OCI-LY7 (cell line): Measurements from ENCODE around the gene KCNAB2. TPM values are rescaled to one million over a fixed set of nuclear protein-coding genes. Genes with fewer than 3 reads are reported as not detected.

Experiments
- BruUV-seq: library from RNA; stranded (reverse); fragments of 400-500 nt; replicated peaks from 2 replicates; lab custom pipeline; 2021; lab: Mats Ljungman, UMichigan
- CTCF ChIA-PET: fragments of 300-600 bp; sonication (Branson Sonifier 250); formaldehyde crosslinking; loops from one replicate; lab custom pipeline; 2022; ENCODE audit warnings: antibody characterized with exemption; ENCODE audit not compliant: unreplicated experiment; lab: Charles Lee
- POLR2A ChIA-PET: fragments of 300-600 bp; sonication (Branson Sonifier 250); formaldehyde crosslinking; loops from one replicate; lab custom pipeline; 2022; ENCODE audit warnings: antibody characterized with exemption; lab: Charles Lee
- DNase-seq: peaks from one replicate; pipeline ENCODE4 v3.0.0-alpha.2; 2015; ENCODE audit warnings: low spot score
- H2AFZ ChIP-seq: fragments of 200-600 bp; sonication (generic), shearing (Covaris generic); 2 replicates; pipeline ENCODE4 v1.6.1; 2014; ENCODE audit warnings: mild to moderate bottlenecking, antibody characterized with exemption, low read length, moderate library complexity
- H3K27ac ChIP-seq: fragments of 200-600 bp; sonication (generic); 2 replicates; pipeline ENCODE4 v1.5.1; 2014; ENCODE audit warnings: mixed run types, low read depth, mild to moderate bottlenecking, moderate library complexity, low read length, inconsistent platforms; ENCODE audit not compliant: poor library complexity, severe bottlenecking
- H3K36me3 ChIP-seq: fragments of 200-600 bp; sonication (generic); 2 replicates; pipeline ENCODE4 v1.6.1; 2014; ENCODE audit warnings: mild to moderate bottlenecking, antibody characterized with exemption, low read length, moderate library complexity, mixed read lengths; ENCODE audit not compliant: insufficient read depth
- H3K4me1 ChIP-seq: fragments of 200-600 bp; sonication (generic); 2 replicates; pipeline ENCODE4 v1.5.1; 2014; ENCODE audit warnings: mild to moderate bottlenecking, low read length; ENCODE audit not compliant: insufficient read depth, poor library complexity, severe bottlenecking
- H3K4me2 ChIP-seq: fragments of 200-600 bp; sonication (generic); 2 replicates; pipeline ENCODE4 v1.6.1; 2014; ENCODE audit warnings: mild to moderate bottlenecking, low read length
- H3K4me3 ChIP-seq: fragments of 200-600 bp; sonication (generic); 2 replicates; pipeline ENCODE4 v1.5.1; 2014; ENCODE audit warnings: mild to moderate bottlenecking, low read depth, low read length; ENCODE audit not compliant: poor library complexity, severe bottlenecking
- H3K79me2 ChIP-seq: fragments of 200-600 bp; sonication (generic); 2 replicates; pipeline ENCODE4 v1.6.1; 2016; ENCODE audit warnings: low read depth, mild to moderate bottlenecking, low read length, moderate library complexity, mixed read lengths; ENCODE audit not compliant: insufficient read depth
- H3K9me2 ChIP-seq: fragments of 200-600 bp; sonication (generic); 2 replicates; pipeline ENCODE4 v1.6.1; 2016; ENCODE audit warnings: mild to moderate bottlenecking, low read length, mixed read lengths; ENCODE audit not compliant: insufficient read depth
- H3K9me3 ChIP-seq: fragments of 200-600 bp; sonication (generic); 2 replicates; pipeline ENCODE4 v1.6.1; 2014; ENCODE audit warnings: mild to moderate bottlenecking, mixed run types, low read length, mixed read lengths
- H4K20me1 ChIP-seq: fragments of 200-600 bp; sonication (generic); 2 replicates; pipeline ENCODE4 v1.6.1; 2014; ENCODE audit warnings: mild to moderate bottlenecking, antibody characterized with exemption, low read length, moderate library complexity, mixed read lengths; ENCODE audit not compliant: insufficient read depth
- EZH2phosphoT487 ChIP-seq: fragments of 200-600 bp; sonication (generic); IDR thresholded peaks from 2 replicates; pipeline ENCODE4 v1.6.1; 2018; ENCODE audit warnings: low read depth, borderline replicate concordance, mild to moderate bottlenecking, mixed run types, antibody characterized with exemption, low read length, moderate library complexity, mixed read lengths
- intact Hi-C: fragments of 100-400 bp; cut with micrococcal nuclease; formaldehyde crosslinking; loops from one replicate; pipeline ENCODE4 v1.10.0; 2022; ENCODE audit not compliant: unreplicated experiment
- total RNA-seq, 2 experiments: library from RNA; depleted of rRNA in 1 of 2; stranded (reverse); fragments of >200 nt in 1 of 2; shearing (Covaris generic) in 1 of 2; gene quantifications; 2 replicates each; pipeline ENCODE4 v1.2.3, GENCODE V29; 2014 to 2022
- TF ChIP-seq, protein P1 (sequence below): fragments of 200-600 bp; sonication (generic); conservative IDR thresholded peaks from 2 replicates; pipeline ENCODE4 v1.5.1; 2014; ENCODE audit warnings: mild to moderate bottlenecking, antibody characterized with exemption, low read length, moderate library complexity, mixed read lengths

Gene KCNAB2
- total RNA-seq, 2 experiments from 2014 or later, result 46.7 to 133 TPM

DNA sequence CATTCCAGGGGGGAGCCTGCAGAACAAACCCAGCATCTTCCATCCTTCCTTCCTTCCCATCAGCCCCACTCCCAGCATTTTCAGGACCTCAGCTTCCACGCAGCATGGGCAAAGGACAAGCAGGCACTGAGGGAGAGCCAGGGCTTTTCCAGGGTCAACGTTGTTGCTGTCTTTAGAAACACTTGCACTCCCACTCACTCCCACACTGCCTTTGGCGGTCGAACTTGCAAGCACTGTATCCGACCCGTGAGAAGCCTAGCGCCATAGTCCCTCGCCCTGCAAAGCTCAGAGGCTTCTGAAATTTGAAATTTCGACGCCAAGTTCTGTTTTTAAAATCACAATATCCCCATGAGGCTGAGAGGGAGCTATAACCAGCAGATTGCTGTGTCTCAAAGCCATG lies 47.4 kb downstream of the KCNAB2 start:
- POLR2A ChIA-PET, result no interaction called here
- H4K20me1 ChIP-seq, result no peaks in the 10 kb centered on the region
- no peak for DNase-seq
- no peak for TF ChIP-seq EZH2phosphoT487
- TF ChIP-seq, protein P1, sequence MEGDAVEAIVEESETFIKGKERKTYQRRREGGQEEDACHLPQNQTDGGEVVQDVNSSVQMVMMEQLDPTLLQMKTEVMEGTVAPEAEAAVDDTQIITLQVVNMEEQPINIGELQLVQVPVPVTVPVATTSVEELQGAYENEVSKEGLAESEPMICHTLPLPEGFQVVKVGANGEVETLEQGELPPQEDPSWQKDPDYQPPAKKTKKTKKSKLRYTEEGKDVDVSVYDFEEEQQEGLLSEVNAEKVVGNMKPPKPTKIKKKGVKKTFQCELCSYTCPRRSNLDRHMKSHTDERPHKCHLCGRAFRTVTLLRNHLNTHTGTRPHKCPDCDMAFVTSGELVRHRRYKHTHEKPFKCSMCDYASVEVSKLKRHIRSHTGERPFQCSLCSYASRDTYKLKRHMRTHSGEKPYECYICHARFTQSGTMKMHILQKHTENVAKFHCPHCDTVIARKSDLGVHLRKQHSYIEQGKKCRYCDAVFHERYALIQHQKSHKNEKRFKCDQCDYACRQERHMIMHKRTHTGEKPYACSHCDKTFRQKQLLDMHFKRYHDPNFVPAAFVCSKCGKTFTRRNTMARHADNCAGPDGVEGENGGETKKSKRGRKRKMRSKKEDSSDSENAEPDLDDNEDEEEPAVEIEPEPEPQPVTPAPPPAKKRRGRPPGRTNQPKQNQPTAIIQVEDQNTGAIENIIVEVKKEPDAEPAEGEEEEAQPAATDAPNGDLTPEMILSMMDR, result no peak
- H3K4me1 ChIP-seq, result no peaks in the 10 kb centered on the region
- no TSS peak for BruUV-seq
- H3K79me2 ChIP-seq, result no peaks in the 10 kb centered on the region
- H3K27ac ChIP-seq, result no peak overlapping the region
- CTCF ChIA-PET, result no interaction called here
- no peaks in the 10 kb centered on the region for H3K9me2 ChIP-seq
- H3K4me3 ChIP-seq, result no peak overlapping the region
- intact Hi-C loops, result no loop called here
- no peak overlapping the region for H2AFZ ChIP-seq
- H3K9me3 ChIP-seq, result no peaks in the 10 kb centered on the region
- H3K4me2 ChIP-seq, result no peak overlapping the region
- H3K36me3 ChIP-seq, result no peaks in the 10 kb centered on the region

- H3K27ac ChIP-seq, result no peak overlapping the region
- TF ChIP-seq, protein P1, result no peak
- no peak for TF ChIP-seq EZH2phosphoT487
- H3K9me2 ChIP-seq, result no peaks in the 10 kb centered on the region
- no peak overlapping the region for H3K4me2 ChIP-seq
- BruUV-seq, result no TSS peak
- POLR2A ChIA-PET, result no interaction called here
- H3K9me3 ChIP-seq, result no peaks in the 10 kb centered on the region
- no peaks in the 10 kb centered on the region for H4K20me1 ChIP-seq
- no peaks in the 10 kb centered on the region for H3K4me1 ChIP-seq
- intact Hi-C loops, result no loop called here
- H3K79me2 ChIP-seq, result no peaks in the 10 kb centered on the region
- CTCF ChIA-PET, result no interaction called here
- H3K4me3 ChIP-seq, result no peak overlapping the region
- no peak overlapping the region for H2AFZ ChIP-seq
- no peak for DNase-seq
- no peaks in the 10 kb centered on the region for H3K36me3 ChIP-seq
These were observed 47.9 kb downstream of the KCNAB2 start for GRCh38 chr1:6093611-6094010.

- H3K4me2 ChIP-seq, result no peak overlapping the region
- H3K36me3 ChIP-seq, result no peaks in the 10 kb centered on the region
- no peaks in the 10 kb centered on the region for H3K4me1 ChIP-seq
- intact Hi-C loops, result no loop called here
- H3K4me3 ChIP-seq, result no peak overlapping the region
- no peaks in the 10 kb centered on the region for H4K20me1 ChIP-seq
- H3K9me2 ChIP-seq, result no peaks in the 10 kb centered on the region
- H3K27ac ChIP-seq, result no peak overlapping the region
- H3K79me2 ChIP-seq, result no peaks in the 10 kb centered on the region
- no peak overlapping the region for H2AFZ ChIP-seq
- TF ChIP-seq EZH2phosphoT487, result no peak
- TF ChIP-seq, protein P1, result no peak
- ChIA-PET CTCF (no interaction called here), POLR2A (no interaction called here)
- H3K9me3 ChIP-seq, result no peaks in the 10 kb centered on the region
- DNase-seq, result no peak
- BruUV-seq, result no TSS peak
These were observed 48.6 kb downstream of the KCNAB2 start for GRCh38 chr1:6094246-6094645.
